Central memory CD8-positive, alpha-beta T cell (primary cell): Measurements from ENCODE around the gene KRTAP19-8.

Experiments used
- ATAC-seq: fragments of 150-1000 bp; cut with Tn5 transposase; replicated peaks from 2 replicates; pipeline ENCODE4 v1.10.0; 2022; ENCODE audit warnings: mild to moderate bottlenecking, moderate FRiP score, moderate number of reproducible peaks; ENCODE audit not compliant: poor library complexity, severe bottlenecking; ENCODE audit errors: extremely low read depth
- DNase-seq, 2 donors: peaks; one replicate each; pipeline ENCODE4 v3.0.0; 2021; ENCODE audit warnings: low spot score in 2 of 2
- H3K27ac Mint-ChIP-seq: one replicate; pipeline ENCODE4 v1.8.0; 2022; ENCODE audit warnings: low read depth, mild to moderate bottlenecking, moderate library complexity, mixed read lengths
- H3K27me3 Mint-ChIP-seq: one replicate; pipeline ENCODE4 v1.8.0; 2022; ENCODE audit warnings: mixed read lengths
- H3K36me3 Mint-ChIP-seq: one replicate; pipeline ENCODE4 v1.8.0; 2022; ENCODE audit warnings: mild to moderate bottlenecking, moderate library complexity, mixed read lengths; ENCODE audit not compliant: insufficient read depth
- H3K4me1 Mint-ChIP-seq: one replicate; pipeline ENCODE4 v1.8.0; 2022; ENCODE audit warnings: mixed read lengths
- H3K4me3 Mint-ChIP-seq: one replicate; pipeline ENCODE4 v1.8.0; 2022; ENCODE audit warnings: mild to moderate bottlenecking, moderate library complexity, mixed read lengths
- H3K9me3 Mint-ChIP-seq: one replicate; pipeline ENCODE4 v1.8.0; 2022; ENCODE audit warnings: mixed read lengths

KRTAP19-8 gene

DNA sequence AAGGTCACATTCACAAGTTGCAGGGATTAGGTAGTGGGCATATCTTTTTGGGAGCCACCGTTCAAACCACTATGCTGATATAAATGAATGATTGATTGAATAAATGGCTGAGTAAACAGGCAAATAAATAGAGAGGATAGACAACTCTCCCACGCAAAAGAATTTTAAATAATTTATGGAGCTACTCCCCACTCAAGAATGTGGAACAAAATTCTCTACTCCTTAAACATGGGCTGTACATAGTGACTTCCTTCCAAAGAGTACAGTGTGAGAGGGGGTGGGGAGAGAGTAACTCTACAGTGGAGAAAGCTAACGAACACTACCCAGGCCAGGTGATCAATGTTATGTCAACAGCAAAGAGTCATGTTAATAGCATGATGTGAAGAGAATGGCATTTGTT is 40.7 kb downstream of the KRTAP19-8 start:
- no peaks in the 10 kb centered on the region for H3K9me3 Mint-ChIP-seq

GRCh38 chr21:30996728-30997127 is 41.5 kb downstream of the KRTAP19-8 start:
- Mint-ChIP-seq H3K36me3 (peaks cover 2% of the 10 kb centered on the region), H3K27me3 (peaks cover 6% of the 10 kb centered on the region), H3K9me3 (no peaks in the 10 kb centered on the region), H3K27ac (no peak overlapping the region), H3K4me3 (no peak overlapping the region), H3K4me1 (no peaks in the 10 kb centered on the region)
- no peak for ATAC-seq
- no peak for DNase-seq

More for the DNA sequence above, 40.7 kb downstream of the KRTAP19-8 start:
- H3K36me3 Mint-ChIP-seq, result peaks cover 2% of the 10 kb centered on the region
- no peaks in the 10 kb centered on the region for H3K4me1 Mint-ChIP-seq
- H3K4me3 Mint-ChIP-seq, result no peak overlapping the region
- no peak for DNase-seq
- H3K27me3 Mint-ChIP-seq, result peaks cover 10% of the 10 kb centered on the region
- ATAC-seq, result no peak
- H3K27ac Mint-ChIP-seq, result no peak overlapping the region

DNA sequence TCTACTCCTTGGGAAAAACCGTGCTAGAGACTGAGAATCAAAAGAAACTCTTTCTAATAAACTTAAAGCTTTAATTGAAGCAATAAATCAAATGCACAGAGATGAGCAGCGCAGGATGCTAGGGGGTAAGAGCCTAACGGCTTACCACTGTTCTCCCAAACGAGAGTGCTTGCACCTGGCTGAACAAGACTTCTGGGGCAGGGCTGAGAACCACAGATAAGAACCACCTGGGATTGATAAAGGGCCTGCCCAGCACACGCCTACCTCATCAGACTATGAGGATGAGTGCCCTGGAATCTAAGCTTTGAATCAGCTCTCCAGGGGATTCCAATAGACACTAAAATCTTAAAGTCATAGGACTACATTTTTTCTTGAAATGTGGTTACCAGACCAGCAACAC is 43.3 kb downstream of the KRTAP19-8 start:
- no peaks in the 10 kb centered on the region for H3K27me3 Mint-ChIP-seq
- ATAC-seq, result no peak
- H3K27ac Mint-ChIP-seq, result no peak overlapping the region
- H3K36me3 Mint-ChIP-seq, result peaks cover 2% of the 10 kb centered on the region
- no peak for DNase-seq
- H3K9me3 Mint-ChIP-seq, result no peaks in the 10 kb centered on the region
- H3K4me3 Mint-ChIP-seq, result no peak overlapping the region
- H3K4me1 Mint-ChIP-seq, result no peaks in the 10 kb centered on the region

GRCh38 chr21:30990514-30991262 is 47.6 kb downstream of the KRTAP19-8 start:
- ATAC-seq (no peak), DNase-seq (no peak)
- H3K9me3 Mint-ChIP-seq, result no peaks in the 10 kb centered on the region
- H3K4me1 Mint-ChIP-seq, result no peaks in the 10 kb centered on the region
- H3K36me3 Mint-ChIP-seq, result peaks cover 2% of the 10 kb centered on the region
- no peak overlapping the region for H3K27ac Mint-ChIP-seq
- no peak overlapping the region for H3K4me3 Mint-ChIP-seq
- no peaks in the 10 kb centered on the region for H3K27me3 Mint-ChIP-seq

DNA sequence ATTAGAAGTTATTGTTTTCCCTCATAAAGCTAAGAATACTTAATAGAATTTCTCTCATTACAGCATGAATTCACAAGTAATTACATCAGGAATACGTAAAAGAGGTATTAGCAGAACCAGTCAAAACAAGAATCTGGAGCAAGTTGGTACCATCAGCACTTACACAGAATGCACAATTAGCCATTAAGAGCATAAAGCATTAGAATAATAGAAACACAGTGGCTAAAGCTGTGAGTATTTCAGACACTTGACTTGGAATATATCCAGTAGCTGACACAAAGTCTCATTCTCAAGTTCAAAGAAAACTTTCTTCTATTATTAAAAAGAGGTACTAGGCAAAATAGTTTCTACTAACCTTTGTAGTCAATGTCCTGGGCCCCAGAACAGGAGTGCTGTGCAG is 49.6 kb downstream of the KRTAP19-8 start:
- ATAC-seq, result no peak
- H3K27ac Mint-ChIP-seq, result no peak overlapping the region
- no peak overlapping the region for H3K4me3 Mint-ChIP-seq
- H3K9me3 Mint-ChIP-seq, result no peaks in the 10 kb centered on the region
- peaks cover 2% of the 10 kb centered on the region for H3K36me3 Mint-ChIP-seq
- DNase-seq, result no peak
- no peaks in the 10 kb centered on the region for H3K4me1 Mint-ChIP-seq
- H3K27me3 Mint-ChIP-seq, result no peaks in the 10 kb centered on the region
